Measurements from ENCODE around the gene CALHM6. TPM values are rescaled to one million over a fixed set of nuclear protein-coding genes. Genes with fewer than 3 reads are reported as not detected.

Gene CALHM6
- total RNA-seq, 1 experiment from 2014 or later = not detected

DNA sequence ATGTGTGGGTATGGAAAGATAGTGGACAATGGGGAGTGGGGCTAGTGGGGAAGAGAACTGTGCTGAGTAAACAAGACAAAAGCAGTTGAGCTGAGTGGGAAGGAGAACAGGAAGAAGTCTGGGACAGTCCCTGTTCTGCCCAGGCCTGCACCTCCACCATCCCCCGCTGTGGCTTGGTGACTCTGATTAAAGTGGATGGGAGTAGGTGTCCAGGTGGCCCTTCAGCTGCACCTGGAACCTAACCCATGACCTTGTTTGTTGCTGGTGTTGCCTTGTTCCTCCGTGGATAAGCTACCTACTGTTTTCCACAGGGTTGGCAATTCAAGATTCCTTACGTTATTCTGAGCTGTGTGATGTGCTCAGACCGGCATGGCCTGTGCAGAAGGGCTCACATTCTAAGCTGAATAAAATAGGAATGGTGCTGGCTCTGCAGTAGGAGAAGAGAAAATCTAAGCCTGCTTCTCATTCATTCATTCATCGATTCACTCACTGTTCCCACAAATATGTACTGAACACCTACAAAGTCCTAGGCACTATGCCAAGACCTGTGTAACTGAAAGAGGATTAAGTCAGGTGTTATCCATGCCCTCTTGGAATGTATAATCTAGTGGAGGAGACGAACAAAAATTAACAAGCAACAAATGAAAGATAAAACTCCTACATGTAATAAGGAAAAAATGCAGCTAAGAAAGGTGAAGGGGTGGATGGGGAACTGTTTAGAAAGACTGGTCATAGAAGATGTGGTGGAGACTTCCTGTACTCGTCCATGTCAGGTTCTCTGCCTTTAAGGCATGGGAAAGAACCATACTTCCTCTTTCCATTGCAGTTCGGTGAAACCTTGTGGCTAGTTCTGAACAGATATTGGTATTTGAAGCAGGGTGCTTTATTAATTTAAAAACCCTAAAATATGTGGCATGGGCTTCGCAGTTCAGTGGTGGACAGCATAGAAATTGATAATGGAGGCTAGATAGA lies 10.1 kb upstream of the CALHM6 start:
- TF ChIP-seq, protein P1, sequence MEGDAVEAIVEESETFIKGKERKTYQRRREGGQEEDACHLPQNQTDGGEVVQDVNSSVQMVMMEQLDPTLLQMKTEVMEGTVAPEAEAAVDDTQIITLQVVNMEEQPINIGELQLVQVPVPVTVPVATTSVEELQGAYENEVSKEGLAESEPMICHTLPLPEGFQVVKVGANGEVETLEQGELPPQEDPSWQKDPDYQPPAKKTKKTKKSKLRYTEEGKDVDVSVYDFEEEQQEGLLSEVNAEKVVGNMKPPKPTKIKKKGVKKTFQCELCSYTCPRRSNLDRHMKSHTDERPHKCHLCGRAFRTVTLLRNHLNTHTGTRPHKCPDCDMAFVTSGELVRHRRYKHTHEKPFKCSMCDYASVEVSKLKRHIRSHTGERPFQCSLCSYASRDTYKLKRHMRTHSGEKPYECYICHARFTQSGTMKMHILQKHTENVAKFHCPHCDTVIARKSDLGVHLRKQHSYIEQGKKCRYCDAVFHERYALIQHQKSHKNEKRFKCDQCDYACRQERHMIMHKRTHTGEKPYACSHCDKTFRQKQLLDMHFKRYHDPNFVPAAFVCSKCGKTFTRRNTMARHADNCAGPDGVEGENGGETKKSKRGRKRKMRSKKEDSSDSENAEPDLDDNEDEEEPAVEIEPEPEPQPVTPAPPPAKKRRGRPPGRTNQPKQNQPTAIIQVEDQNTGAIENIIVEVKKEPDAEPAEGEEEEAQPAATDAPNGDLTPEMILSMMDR (IDR thresholded peaks at IDR 0.05; ENCODE audit: insufficient read depth in 1 of 2, low read depth in 1 of 2, low read length in 1 of 2, severe bottlenecking in 1 of 2, unreplicated experiment in 1 of 2) = no peak
- no peaks in the 10 kb centered on the region for H3K9me3 Mint-ChIP-seq (ENCODE audit: unreplicated experiment)
- Histone ChIP-seq H3K27me3 (replicated peaks; ENCODE audit: control insufficient read depth, insufficient read depth, low read length) (no peaks in the 10 kb centered on the region), H3K36me3 (ENCODE audit: control insufficient read depth, insufficient read depth, low read length) (no peaks in the 10 kb centered on the region), H3K9me3 (no peaks in the 10 kb centered on the region), H3K4me3 (ENCODE audit: low read depth, low read length) (no peak overlapping the region), H3K4me1 (no peaks in the 10 kb centered on the region)
- no peaks in the 10 kb centered on the region for H3K4me1 Mint-ChIP-seq (ENCODE audit: low read depth, unreplicated experiment)
- H3K27ac Mint-ChIP-seq (ENCODE audit: unreplicated experiment) = no peak overlapping the region
- DNase-seq = no peak
- H3K4me3 Mint-ChIP-seq (ENCODE audit: unreplicated experiment) = no peak overlapping the region
- H3K27me3 Mint-ChIP-seq (ENCODE audit: insufficient read depth, unreplicated experiment) = peaks cover 11% of the 10 kb centered on the region
- intact Hi-C loops (cut with micrococcal nuclease; ENCODE audit: unreplicated experiment) = no loop called here
- CTCF ChIA-PET = no interaction called here
- no peaks in the 10 kb centered on the region for H3K36me3 Mint-ChIP-seq (ENCODE audit: insufficient read depth, unreplicated experiment)
- POLR2A ChIA-PET = no interaction called here
- no TSS peak for BruUV-seq (replicated peaks)

DNA sequence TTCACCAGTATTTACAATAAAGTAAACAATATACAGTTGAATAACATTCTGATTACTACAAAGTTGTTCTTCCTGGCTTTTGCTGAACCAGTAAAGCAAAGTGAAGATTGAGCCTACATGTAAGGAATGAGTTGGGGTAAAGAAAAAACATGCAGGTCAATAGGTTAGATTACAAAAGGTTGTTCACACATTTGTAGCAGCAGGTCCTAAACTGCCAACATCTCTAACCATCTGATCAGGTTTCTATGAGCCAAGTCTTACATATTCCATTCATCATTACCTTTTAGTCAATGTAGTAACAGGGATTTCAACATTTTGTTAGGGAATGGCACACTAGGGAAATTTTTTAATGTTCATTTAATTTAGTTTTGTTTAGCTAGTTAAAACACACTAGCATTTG lies 9.3 kb upstream of the CALHM6 start:
- no peak for DNase-seq
- ChIA-PET POLR2A (no interaction called here), CTCF (no interaction called here)
- H3K36me3 Mint-ChIP-seq (ENCODE audit: insufficient read depth, unreplicated experiment) = no peaks in the 10 kb centered on the region
- Histone ChIP-seq H3K36me3 (ENCODE audit: control insufficient read depth, insufficient read depth, low read length) (no peaks in the 10 kb centered on the region), H3K27me3 (replicated peaks; ENCODE audit: control insufficient read depth, insufficient read depth, low read length) (no peaks in the 10 kb centered on the region), H3K4me1 (no peaks in the 10 kb centered on the region), H3K4me3 (ENCODE audit: low read depth, low read length) (no peak overlapping the region), H3K9me3 (no peaks in the 10 kb centered on the region)
- H3K4me3 Mint-ChIP-seq (ENCODE audit: unreplicated experiment) = no peak overlapping the region
- intact Hi-C loops (cut with micrococcal nuclease; ENCODE audit: unreplicated experiment) = no loop called here
- no TSS peak for BruUV-seq (replicated peaks)
- TF ChIP-seq, protein P1 (IDR thresholded peaks at IDR 0.05; ENCODE audit: insufficient read depth in 1 of 2, low read depth in 1 of 2, low read length in 1 of 2, severe bottlenecking in 1 of 2, unreplicated experiment in 1 of 2) = no peak
- H3K9me3 Mint-ChIP-seq (ENCODE audit: unreplicated experiment) = no peaks in the 10 kb centered on the region
- H3K27me3 Mint-ChIP-seq (ENCODE audit: insufficient read depth, unreplicated experiment) = peaks cover 11% of the 10 kb centered on the region
- H3K4me1 Mint-ChIP-seq (ENCODE audit: low read depth, unreplicated experiment) = no peaks in the 10 kb centered on the region
- H3K27ac Mint-ChIP-seq (ENCODE audit: unreplicated experiment) = no peak overlapping the region

DNA sequence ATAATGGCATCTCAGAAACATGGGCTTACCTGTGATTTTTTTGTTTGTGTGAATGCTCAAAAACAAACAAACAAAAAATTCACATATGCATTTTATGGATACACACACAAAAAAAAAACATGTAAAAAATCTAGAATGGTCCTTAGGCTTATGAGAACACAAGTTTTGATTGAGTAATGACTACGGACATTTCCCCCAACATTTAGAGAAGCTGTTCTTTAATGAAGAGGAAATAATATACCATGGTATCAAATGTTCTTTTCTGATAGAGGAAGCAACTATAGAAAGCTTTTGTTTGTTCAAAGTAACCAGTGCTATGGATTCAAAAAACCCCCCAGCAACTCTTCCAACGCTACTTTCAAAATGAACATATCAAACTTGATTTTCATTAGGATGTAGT lies 8.6 kb upstream of the CALHM6 start:
- TF ChIP-seq, protein P1 (IDR thresholded peaks at IDR 0.05; ENCODE audit: insufficient read depth in 1 of 2, low read depth in 1 of 2, low read length in 1 of 2, severe bottlenecking in 1 of 2, unreplicated experiment in 1 of 2) = no peak
- Mint-ChIP-seq H3K36me3 (ENCODE audit: insufficient read depth, unreplicated experiment) (no peaks in the 10 kb centered on the region), H3K27ac (ENCODE audit: unreplicated experiment) (no peak overlapping the region), H3K27me3 (ENCODE audit: insufficient read depth, unreplicated experiment) (peaks cover 11% of the 10 kb centered on the region), H3K9me3 (ENCODE audit: unreplicated experiment) (no peaks in the 10 kb centered on the region), H3K4me1 (ENCODE audit: low read depth, unreplicated experiment) (no peaks in the 10 kb centered on the region), H3K4me3 (ENCODE audit: unreplicated experiment) (no peak overlapping the region)
- Histone ChIP-seq H3K36me3 (ENCODE audit: control insufficient read depth, insufficient read depth, low read length) (no peaks in the 10 kb centered on the region), H3K4me1 (no peaks in the 10 kb centered on the region), H3K4me3 (ENCODE audit: low read depth, low read length) (no peak overlapping the region), H3K27me3 (replicated peaks; ENCODE audit: control insufficient read depth, insufficient read depth, low read length) (no peaks in the 10 kb centered on the region), H3K9me3 (no peaks in the 10 kb centered on the region)
- ChIA-PET CTCF (no interaction called here), POLR2A (no interaction called here)
- no peak for DNase-seq
- BruUV-seq (replicated peaks) = no TSS peak
- intact Hi-C loops (cut with micrococcal nuclease; ENCODE audit: unreplicated experiment) = no loop called here
